Measurements from ENCODE around the gene SLIT3.

Gene SLIT3

GRCh38 chr5:169273451-169273850 is 27.5 kb downstream of the SLIT3 start:
- H3K4me3 ChIP-seq (ENCODE audit: low read depth, low read length) = no peak overlapping the region
- no peak for DNase-seq (ENCODE audit: low read depth)
- TF ChIP-seq CTCF (IDR thresholded peaks at IDR 0.05; ENCODE audit: control insufficient read depth, extremely low read depth, insufficient read depth) = no peak

DNA sequence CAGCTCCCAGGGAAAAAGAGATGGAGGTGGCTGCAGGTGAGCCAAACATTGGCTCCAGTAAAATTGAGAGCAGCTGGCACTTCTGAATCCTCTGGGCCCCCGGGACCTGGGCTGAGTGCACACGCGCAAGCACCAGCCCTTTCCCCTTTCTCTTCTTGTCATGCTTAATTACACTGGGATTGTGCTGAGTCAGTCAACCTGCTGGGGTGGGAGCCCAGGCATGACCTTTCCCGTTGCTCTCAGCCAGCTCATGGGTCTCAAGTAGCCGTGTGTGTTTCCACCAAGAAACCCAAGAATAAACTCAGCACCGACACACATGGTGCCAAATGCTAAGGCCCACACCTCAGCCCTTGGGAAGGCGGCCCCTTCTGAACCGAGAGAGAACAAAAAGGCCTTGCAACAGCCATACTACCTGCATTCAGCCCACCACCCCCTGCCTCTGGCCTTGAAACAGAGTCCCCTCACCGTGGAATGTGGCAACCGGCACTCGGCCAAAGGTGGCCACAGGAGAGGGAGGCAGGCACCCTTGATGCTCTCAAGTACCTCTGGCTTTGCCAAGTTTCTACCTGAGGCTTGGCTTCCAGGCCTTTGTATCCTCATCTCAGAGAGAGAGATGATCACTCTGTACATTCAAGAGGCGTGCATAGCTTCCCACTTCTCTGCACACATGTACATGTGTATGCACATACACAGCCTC is 28.1 kb downstream of the SLIT3 start:
- no peak overlapping the region for H3K4me3 ChIP-seq (ENCODE audit: low read depth, low read length)
- no peak for DNase-seq (ENCODE audit: low read depth)
- TF ChIP-seq CTCF (IDR thresholded peaks at IDR 0.05; ENCODE audit: control insufficient read depth, extremely low read depth, insufficient read depth) = no peak

DNA sequence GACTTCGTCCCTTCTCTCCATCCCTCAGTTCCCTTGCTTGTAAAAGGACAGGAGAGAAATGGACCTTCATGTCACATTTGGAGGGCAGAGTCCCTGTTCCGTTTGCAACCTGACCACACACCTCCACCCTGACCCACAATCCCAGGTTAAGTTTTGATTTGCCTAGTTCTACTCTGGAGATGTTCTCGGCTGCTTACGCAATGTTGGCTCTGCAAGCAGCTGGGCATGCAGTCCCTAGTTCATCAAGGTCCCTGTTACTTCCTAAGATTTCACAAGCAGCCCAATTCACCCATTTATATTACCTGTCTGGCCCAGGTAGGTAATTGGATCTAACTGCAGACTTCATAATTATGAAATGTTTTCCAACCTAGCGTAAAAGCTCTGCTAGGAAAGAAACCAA is 28.8 kb downstream of the SLIT3 start:
- TF ChIP-seq CTCF (IDR thresholded peaks at IDR 0.05; ENCODE audit: control insufficient read depth, extremely low read depth, insufficient read depth) = no peak
- no peak for DNase-seq (ENCODE audit: low read depth)
- H3K4me3 ChIP-seq (ENCODE audit: low read depth, low read length) = no peak overlapping the region

- no peak for DNase-seq (ENCODE audit: low read depth)
- no peak for TF ChIP-seq CTCF (IDR thresholded peaks at IDR 0.05; ENCODE audit: control insufficient read depth, extremely low read depth, insufficient read depth)
- H3K4me3 ChIP-seq (ENCODE audit: low read depth, low read length) = no peak overlapping the region
Observed at GRCh38 chr5:169270827-169271226, 30.1 kb downstream of the SLIT3 start.

DNA sequence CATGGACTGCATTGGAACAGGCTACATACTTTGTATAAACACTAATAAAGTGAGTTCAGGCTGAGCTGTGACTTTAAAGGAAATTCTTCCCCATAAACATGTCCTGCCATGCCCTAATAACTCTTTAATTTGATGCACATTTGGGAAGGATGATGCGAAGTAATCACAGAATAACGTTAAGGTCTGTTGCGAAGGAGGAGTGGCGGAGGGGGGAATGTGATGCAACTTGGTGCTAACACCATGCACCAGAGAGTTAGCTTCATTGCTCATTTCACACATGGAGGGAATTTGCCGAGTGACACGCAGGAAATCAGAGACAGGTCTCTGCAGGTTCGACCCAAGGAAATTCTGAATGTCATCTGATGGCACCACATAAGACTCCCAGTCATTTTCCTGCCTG is 32.9 kb downstream of the SLIT3 start:
- no peak for TF ChIP-seq CTCF (IDR thresholded peaks at IDR 0.05; ENCODE audit: control insufficient read depth, extremely low read depth, insufficient read depth)
- no peak overlapping the region for H3K4me3 ChIP-seq (ENCODE audit: low read depth, low read length)
- DNase-seq (ENCODE audit: low read depth) = no peak

DNA sequence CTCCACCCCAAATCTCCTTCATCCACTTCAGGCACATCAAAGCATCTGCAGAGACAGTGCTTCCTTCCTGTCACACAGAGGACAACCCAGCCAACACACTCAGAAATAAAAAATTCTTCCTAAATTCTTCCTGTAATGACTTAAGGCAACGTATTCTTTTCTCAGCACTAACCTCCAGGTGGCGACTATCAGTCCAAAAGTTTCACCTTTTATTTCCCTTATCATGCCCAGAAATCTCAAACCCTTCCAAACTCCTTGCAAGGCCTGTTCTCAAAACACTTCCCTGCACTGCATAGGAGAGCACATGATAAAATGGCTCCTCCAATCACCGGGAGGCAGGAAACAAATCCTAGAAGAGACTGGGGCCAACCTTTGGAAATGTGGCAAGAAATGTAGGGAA is 35.1 kb downstream of the SLIT3 start:
- peak; percentile 26 for DNase-seq (ENCODE audit: low read depth)
- H3K4me3 ChIP-seq (ENCODE audit: low read depth, low read length) = no peak overlapping the region
- TF ChIP-seq CTCF (IDR thresholded peaks at IDR 0.05; ENCODE audit: control insufficient read depth, extremely low read depth, insufficient read depth) = peak; percentile 54

DNA sequence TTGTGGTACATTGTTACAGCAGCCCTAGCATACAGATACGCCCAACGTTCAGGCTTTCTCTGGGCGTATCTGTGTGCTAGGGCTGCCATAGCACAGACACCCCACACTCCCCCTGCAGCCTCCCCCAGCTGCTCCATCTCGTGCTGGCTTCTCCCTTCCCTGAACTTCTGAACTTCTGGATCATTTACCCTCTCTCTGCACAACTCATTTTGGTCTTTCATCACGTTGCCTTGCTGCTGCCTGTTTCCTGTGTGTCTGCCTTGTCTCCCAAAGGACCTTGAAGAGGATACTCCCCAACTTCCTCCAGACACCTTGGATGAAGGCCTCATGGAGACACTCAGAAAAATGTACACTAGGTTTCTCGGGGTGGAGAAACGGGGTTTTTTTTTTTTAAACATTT is 37.3 kb downstream of the SLIT3 start:
- H3K4me3 ChIP-seq (ENCODE audit: low read depth, low read length) = no peak overlapping the region
- no peak for DNase-seq (ENCODE audit: low read depth)
- TF ChIP-seq CTCF (IDR thresholded peaks at IDR 0.05; ENCODE audit: control insufficient read depth, extremely low read depth, insufficient read depth) = no peak
